Measurements from ENCODE around the gene ARL9.
A peak's percentile ranks its signal among the peaks of the same experiment; 100 is the strongest.

ARL9 gene

GRCh38 chr4:56544573-56545131, 39.1 kb downstream of the ARL9 start (continued):
- TF ChIP-seq ZNF518A (tag by site-specific recombination; conservative IDR thresholded peaks at IDR 0.05; ENCODE audit: low read depth) (no peak), ZNF394 (tag by site-specific recombination; IDR thresholded peaks at IDR 0.05; ENCODE audit: borderline replicate concordance) (0 out of 2 replicates have a peak, but pooled peaks have one; percentile 39), PRDM1 (tag by site-specific recombination; IDR thresholded peaks at IDR 0.05) (no peak)

DNA sequence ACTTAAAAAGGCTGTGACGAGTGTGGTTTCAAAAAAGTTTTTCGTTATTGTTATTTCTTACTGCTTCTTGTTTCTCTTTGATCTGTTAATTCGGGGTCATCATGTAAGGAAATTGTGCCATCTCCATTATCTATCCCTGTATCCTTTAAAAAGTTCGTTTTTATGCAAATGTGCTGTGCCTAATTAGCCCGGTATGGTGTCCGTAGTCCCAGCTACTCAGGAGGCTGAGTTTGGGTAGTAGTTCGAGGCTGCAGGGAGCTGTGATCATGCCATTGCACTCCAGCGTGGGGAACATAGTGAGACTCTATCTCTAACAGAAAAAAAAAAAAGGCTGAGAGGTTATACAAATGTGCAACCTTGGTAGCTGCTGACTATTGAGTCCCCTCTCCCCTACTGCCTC, 45.1 kb downstream of the ARL9 start:
- POLR2A ChIA-PET: no interaction called here
- CTCF ChIA-PET: no interaction called here
- Histone ChIP-seq H3K4me3 (ENCODE audit: low read depth, low read length) (no peak overlapping the region), H3K9me3 (ENCODE audit: control insufficient read depth, insufficient read depth, low read depth, low read length) (no peaks in the 10 kb centered on the region), H3K36me3 (ENCODE audit: control insufficient read depth in 2 of 2, insufficient read depth in 1 of 2, low read length in 2 of 2) (no peaks in the 10 kb centered on the region), H3K4me1 (ENCODE audit: control insufficient read depth, insufficient read depth, low read length) (no peaks in the 10 kb centered on the region), H3K27ac (ENCODE audit: extremely low read depth, low read depth, low read length) (no peak overlapping the region)
- TF ChIP-seq ZNF548 (tag by site-specific recombination; IDR thresholded peaks at IDR 0.05) (no peak), ZNF571 (tag by site-specific recombination; IDR thresholded peaks at IDR 0.05) (no peak), ZNF223 (tag by site-specific recombination; IDR thresholded peaks at IDR 0.05) (no peak), ZNF501 (tag by site-specific recombination; IDR thresholded peaks at IDR 0.05) (no peak), KLF8 (tag by site-specific recombination; IDR thresholded peaks at IDR 0.05) (no peak), PRDM1 (tag by site-specific recombination; IDR thresholded peaks at IDR 0.05) (no peak), ZNF157 (tag by site-specific recombination; IDR thresholded peaks at IDR 0.05) (no peak), EGR2 (tag by site-specific recombination; IDR thresholded peaks at IDR 0.05; ENCODE audit: low read depth) (no peak), ZNF202 (tag by site-specific recombination; IDR thresholded peaks at IDR 0.05; ENCODE audit: borderline replicate concordance) (no peak), ZNF114 (tag by site-specific recombination; IDR thresholded peaks at IDR 0.05) (no peak), ZBTB21 (tag by site-specific recombination; IDR thresholded peaks at IDR 0.05) (no peak), ZNF140 (tag by site-specific recombination; IDR thresholded peaks at IDR 0.05) (no peak), ZNF302 (tag by site-specific recombination; IDR thresholded peaks at IDR 0.05; ENCODE audit: low read depth) (no peak), TRIM28 (IDR thresholded peaks at IDR 0.05; ENCODE audit: borderline replicate concordance, low read length) (no peak), OVOL3 (tag by site-specific recombination; IDR thresholded peaks at IDR 0.05) (no peak), ZBTB48 (tag by site-specific recombination; IDR thresholded peaks at IDR 0.05) (no peak), ZNF266 (tag by site-specific recombination; IDR thresholded peaks at IDR 0.05; ENCODE audit: low read depth) (no peak), ZSCAN30 (tag by site-specific recombination; IDR thresholded peaks at IDR 0.05) (no peak)
- TF ChIP-seq, protein P1, sequence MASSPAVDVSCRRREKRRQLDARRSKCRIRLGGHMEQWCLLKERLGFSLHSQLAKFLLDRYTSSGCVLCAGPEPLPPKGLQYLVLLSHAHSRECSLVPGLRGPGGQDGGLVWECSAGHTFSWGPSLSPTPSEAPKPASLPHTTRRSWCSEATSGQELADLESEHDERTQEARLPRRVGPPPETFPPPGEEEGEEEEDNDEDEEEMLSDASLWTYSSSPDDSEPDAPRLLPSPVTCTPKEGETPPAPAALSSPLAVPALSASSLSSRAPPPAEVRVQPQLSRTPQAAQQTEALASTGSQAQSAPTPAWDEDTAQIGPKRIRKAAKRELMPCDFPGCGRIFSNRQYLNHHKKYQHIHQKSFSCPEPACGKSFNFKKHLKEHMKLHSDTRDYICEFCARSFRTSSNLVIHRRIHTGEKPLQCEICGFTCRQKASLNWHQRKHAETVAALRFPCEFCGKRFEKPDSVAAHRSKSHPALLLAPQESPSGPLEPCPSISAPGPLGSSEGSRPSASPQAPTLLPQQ (tag by site-specific recombination; IDR thresholded peaks at IDR 0.05): no peak
- TF ChIP-seq, protein P2, sequence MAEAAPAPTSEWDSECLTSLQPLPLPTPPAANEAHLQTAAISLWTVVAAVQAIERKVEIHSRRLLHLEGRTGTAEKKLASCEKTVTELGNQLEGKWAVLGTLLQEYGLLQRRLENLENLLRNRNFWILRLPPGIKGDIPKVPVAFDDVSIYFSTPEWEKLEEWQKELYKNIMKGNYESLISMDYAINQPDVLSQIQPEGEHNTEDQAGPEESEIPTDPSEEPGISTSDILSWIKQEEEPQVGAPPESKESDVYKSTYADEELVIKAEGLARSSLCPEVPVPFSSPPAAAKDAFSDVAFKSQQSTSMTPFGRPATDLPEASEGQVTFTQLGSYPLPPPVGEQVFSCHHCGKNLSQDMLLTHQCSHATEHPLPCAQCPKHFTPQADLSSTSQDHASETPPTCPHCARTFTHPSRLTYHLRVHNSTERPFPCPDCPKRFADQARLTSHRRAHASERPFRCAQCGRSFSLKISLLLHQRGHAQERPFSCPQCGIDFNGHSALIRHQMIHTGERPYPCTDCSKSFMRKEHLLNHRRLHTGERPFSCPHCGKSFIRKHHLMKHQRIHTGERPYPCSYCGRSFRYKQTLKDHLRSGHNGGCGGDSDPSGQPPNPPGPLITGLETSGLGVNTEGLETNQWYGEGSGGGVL (tag by site-specific recombination; IDR thresholded peaks at IDR 0.05): no peak

Data from HEK293 (cell line).